HG02938 (cell line): Measurements from ENCODE around the gene RBM26.
"Not testable (repeated sequence)": the region's sequence is repeated elsewhere in the genome, so short reads cannot be mapped to it uniquely, and the experiment has no call there.

Experiments used
- ATAC-seq: cut with Tn5 transposase; IDR thresholded peaks from one replicate; pipeline ENCODE4 v1.9.1; 2021; ENCODE audit warnings: mild to moderate bottlenecking, moderate library complexity; ENCODE audit not compliant: unreplicated experiment

Gene RBM26

DNA sequence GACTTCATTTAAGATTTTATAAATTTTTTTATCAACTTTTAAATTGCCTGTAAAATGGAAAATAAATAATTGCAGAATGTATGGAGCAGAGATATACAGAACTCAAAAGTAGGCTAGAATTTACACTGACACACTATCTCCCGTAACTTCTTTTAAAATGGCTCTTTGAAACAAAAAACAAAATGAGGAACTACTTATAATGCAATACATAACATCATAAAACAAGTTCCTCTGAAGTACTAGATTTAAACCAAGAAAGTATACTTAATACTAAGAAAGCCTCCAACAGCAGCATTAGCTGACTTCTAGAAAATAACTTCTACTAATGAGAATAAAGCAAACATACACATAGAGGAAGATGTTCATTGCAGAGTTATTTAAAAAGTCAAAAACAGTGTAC, 17.0 kb downstream of the RBM26 start:
- no peak for ATAC-seq

DNA sequence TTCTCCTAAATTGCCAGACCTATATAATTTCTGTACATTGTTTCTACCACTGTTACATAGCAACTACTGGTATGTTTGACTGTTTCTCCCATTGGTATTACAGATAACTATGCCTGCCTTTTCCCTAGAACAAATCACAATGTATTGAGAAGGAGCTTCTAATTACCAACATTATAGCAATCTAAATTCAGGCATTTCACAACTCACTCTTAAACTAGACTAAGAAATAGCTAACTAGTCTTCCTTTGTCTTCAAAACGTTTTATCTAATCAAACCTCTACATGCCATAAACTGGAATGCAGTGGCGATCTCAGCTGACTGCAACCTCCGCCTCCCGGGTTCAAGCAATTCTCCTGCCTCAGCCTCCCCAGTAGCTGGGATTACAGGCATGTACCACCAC, 18.2 kb downstream of the RBM26 start:
- ATAC-seq: no peak

DNA sequence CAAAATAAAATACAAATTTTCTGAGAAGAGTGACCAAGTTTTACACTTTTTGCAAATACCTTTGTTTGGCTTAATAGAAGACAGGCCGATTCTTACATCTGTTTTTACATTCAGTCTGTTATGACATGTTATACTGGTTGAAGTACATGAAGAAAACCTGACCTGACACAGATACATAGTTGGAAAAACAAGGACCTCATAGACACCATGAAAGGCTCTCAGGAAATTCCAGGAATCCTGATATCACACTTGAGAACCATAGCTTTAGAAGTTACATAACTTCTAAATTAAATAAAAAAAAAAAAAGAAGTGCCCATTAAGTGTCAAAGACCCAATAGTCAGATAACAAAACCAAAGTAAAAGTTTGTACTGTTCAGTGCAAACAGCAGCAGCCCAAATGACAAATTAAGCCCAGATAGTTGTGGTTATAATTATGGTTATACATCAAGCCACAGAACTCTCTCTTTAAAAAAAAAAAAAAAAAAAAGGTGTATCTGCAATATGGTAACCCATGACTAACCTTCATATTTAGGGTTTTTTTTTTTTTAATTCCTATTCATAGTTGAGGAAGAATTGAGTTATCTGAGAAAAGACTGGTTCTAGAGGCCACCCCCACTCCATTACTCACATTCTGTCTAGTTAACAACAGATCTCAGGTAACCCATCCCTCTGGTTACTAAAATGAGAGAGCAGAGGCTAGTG, 19.8 kb downstream of the RBM26 start:
- peak; percentile 7 for ATAC-seq

DNA sequence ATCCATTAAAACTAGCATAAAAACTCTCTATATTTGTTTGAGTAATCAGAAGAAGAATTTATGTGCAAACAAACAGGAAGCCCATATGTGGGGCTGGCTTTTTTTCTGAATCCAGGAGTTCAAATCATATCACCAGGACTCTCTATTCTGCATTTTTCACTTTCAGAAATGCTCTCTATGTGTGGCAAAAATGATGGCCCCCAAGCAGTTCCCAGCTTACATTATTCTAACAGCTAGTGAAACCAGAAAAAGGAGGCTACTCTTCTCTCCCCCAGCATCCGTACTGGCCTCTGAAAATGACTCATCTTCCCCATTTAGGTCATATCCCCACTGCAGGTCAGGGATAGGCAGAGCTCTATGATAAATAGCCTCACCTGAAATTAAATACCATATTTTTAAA, 20.4 kb downstream of the RBM26 start:
- ATAC-seq: peak; percentile 97

DNA sequence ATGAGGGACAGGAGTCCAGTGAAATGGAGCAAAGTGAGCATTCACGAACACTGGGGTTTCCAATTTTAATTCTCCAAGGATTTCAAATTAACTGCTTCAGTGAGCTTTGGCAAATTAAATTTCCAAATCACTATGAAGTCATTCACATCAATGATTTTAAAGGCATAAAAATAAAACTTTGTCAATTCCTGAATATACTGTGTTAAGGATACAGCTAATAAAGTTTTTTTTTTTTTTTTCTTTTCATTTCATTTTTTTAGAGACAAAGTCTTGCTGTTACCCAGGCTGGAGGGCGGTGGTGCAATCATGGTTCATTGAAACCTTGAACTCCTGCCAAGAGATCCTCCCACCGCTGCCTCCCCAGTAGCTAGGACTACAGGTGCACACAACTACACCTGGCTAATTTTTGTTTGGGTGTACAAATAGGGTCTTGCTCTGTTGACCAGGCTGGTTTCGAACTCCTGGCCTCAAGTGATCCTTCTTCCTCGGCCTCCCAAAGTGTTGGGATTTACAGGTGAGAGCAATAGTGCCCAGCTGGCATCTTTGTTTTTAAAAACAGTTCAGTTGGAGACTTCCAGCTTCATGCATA, 21.9 kb downstream of the RBM26 start:
- no peak for ATAC-seq

DNA sequence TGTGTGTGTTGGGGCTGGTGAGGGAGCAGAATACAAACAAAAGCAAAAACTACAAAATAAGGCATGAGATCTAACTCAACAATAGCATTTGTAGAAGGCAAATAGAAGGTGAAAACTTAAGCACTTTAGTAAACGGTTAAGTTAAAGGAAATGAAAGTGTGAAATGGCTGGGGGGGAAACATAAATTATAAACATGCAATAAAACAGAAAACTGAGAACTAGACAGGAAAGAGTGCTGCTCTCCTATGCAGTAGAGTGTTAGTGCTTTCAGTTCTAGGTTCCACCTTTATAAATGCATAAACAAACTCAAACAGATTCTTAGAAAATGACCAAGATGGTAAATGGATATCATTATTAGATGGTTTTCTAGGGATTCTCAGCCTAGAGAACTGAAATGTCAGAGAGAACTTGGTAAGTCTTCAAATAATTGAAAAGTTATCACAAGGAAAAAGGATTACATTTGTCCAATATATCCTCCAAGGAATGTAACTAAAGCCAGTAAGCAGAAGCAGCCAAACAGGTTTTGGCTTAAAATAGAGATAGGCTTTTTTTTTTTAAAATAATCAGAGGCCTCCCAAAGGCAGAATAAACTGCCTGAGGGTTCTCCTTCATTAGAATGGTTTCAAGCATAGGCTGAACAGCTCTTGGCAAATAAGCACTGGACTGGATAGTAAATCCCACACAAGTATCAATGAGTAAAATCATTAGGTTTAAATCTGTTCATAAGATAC, 23.3 kb downstream of the RBM26 start:
- peak; percentile 41 for ATAC-seq

DNA sequence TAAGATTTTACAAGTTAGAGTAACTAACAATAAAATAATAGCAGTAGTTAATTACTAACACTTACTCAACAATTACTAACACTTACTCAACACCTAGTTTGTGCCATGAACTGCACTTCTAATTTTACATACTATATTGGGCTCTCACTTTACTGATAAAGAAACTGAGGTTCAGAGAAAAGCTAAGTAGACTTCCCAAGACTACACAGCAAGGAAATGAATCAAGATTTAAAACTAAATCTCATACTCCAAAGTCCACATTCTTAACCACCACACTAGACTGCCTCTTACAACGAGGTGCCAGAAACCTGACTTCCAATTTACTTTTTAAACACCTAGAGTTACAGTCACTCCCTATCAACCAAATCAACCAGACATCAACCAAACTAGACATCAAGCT, 25.1 kb downstream of the RBM26 start:
- ATAC-seq: no peak

DNA sequence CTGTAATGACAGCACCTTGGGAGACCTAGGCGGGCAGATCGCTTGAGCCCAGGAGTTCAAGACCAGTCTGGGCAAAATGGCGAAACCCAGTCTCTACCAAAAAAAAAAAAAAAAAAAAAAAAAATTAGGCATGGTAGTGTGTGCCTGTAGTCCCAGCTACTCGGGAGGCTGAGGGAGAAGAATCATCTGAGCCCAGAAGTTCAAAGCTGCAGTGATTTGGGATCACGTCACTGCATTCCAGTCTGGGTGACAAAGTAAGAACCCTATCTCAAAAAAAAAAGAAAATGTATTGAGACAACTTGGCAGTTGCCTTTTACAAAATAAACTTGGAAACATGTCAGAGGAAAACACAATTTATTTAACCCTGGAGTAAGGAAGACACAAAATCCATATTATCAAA, 26.8 kb downstream of the RBM26 start:
- ATAC-seq: no peak

DNA sequence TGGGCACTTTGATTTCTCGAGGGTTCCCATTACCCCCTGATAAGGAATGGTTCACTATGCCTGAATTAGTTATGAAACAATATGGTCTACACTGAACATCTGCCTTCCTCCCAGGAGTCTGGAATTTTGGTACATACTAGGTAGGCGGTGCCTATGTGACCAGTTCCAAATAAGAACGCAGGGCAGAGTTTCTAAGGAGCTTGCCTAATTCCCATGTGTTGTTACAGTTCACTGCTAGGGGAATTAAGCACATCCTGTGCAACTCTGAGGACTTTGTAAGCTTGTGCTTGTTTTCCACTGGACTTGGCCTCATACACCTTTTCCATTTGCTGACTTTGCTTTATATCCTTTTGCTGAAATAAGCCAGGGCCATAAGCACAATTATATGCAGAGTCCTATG, 29.2 kb downstream of the RBM26 start:
- no peak for ATAC-seq

DNA sequence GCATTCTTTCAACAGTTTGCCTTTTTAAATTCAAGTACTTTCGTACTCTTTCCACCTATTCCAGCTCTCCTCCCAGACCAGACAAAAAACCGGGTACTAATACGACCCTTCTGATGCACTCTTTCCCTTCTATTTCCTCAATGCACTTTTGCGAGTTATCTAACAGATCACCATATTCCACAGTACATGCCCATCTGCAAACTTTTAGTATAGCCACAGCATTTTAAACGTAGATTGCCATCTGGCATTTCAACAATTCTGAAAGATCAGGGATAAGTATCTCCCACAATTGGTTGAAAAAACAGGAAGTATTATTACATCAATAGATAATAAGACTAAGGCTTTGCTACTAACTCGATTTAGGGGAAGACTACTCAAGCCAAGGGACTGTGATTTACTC, 31.5 kb downstream of the RBM26 start:
- ATAC-seq: no peak

DNA sequence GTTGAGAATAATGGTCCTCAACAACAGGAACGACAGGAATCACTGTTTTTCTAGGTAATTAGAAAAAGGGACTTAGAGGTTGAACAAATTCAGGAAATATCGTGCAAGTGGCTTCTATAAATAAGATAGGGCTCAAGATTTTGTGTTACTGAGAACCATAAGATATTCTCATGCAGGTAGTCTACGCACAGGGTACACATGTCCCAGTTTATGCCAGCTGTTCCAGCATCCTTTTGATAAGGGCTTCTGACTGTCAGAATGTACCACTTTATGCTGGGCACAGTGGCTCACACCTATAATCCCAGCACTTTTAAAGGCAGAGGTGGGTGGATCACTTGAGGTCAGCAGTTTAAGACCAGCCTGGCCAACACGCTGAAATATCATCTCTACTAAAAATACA, 32.1 kb downstream of the RBM26 start:
- no peak for ATAC-seq

DNA sequence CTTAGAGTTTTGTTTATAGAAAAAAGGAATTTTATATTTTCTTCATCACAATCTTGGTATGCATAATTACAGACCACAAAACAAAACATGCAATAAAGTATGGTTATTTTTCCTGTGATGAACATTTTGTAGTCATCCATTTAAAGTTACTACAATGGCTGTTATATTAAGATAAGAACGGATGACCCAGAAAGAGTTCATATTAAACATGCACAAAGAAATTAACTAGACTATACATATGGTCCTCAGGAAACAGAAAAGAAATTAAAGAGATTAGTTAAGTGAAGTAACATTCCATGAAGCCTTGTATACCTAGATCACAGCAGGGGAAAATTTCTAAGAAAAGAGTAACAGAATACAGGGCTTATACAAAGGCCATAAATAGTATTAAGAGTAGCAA, 36.8 kb downstream of the RBM26 start:
- no peak for ATAC-seq

DNA sequence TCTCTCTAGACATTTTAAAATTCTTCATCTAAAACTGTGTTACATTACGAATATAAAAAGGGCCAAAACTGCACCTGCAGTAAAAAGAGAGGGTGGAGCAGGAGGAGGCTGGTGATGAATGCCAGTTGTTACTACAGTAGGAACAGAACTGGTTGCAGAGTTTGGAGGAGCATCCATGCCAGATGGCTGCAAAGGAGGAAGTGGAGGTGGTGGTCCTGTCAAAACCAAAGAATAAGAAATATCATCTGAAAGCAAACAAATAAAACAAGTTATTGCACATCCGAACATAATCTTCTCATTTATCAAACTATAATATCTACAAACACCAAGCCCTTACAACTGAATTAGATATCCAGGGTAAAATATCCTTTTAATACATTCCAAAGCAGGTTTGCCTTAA, 40.1 kb downstream of the RBM26 start:
- ATAC-seq: no peak

DNA sequence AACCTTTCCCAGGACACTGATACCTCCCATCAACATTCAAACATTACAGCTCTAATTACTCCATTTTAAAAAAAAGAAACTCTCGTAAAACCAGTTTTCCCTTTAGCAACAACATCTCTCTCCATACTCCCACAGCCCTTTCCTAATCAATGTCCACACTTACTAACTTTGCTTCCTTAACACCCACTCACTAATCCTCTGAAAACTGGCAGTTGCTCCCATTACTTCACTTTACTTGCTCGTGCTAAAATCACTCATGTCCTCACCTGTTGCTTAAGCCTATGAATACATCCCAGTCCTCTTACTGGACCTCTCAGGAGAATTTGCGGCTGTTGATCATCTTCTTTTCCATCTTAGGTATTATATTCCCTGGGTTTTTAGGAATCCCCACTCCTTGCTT, 44.8 kb downstream of the RBM26 start:
- ATAC-seq: no peak

DNA sequence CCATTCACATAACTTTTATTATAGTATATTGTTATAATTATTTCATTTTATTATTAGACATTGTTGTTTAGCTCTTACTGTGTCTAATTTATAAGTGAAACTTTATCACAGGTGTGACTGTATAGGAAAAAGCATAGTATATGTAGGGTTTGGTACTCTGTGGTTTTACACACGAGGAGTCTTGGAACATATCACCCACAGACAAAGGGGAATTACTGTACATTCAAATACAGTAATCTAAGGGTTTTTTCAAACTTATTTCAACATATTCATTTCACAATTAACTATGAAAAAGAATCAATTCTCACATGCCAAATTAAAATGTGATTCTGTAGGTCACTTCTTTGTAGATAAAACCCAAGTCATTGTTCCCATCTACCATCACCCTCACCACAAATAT, 46.0 kb downstream of the RBM26 start:
- ATAC-seq: no peak

DNA sequence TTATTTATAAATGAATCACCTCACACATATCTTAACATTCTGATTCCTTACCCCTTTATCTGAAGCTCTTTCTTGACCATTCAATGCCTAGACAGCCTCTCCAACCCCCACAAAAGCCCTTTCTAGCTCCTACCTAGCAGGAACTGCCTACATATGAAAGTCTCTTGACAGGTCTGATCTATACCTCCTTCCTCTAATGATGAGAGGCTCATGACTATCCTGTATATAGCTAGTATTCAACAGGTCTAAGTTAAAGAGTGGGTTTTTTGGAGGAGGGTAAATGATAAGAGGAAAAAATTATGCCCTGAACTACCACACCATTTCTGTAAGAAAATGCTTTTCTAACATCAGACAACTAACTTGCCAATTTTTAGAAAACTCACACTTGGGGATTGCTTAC, 47.0 kb downstream of the RBM26 start:
- no peak for ATAC-seq

DNA sequence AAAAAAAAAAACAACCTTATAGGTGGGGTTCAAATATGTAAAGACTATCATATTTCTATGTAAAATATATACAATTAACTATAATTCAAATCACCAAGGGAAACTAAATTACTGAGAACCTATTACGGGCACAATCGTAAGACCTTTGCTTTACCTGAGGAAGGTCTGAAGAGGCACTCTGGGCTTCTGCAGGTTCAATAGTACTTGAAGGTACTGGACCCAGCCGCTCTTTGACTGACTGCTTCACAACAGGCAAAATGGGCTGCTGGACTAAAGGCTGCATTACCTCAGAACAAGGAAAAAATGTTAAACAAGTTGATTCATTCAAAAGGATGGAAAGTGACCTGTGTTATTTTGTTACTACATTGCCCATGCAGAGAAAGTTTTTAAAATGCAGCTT, 51.8 kb downstream of the RBM26 start:
- no peak for ATAC-seq

DNA sequence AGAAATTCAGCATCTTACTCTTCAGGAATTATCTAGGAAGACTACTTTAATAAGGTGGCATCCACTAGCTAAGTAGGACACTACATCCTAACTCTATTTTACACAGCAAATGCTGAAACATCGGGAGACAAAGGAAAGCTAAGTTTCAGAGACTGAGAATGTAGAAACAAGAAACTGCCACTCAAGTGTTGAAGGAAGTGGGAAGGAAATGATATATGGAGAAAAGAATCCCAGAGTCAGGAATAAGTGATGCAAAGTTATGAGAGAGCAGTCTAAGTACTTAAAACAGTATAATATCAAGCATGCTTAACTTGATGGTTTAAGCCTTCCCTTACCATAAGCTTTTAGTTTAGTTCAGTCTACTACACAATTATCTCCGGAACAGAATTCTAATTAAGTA, 52.4 kb downstream of the RBM26 start:
- ATAC-seq: no peak

DNA sequence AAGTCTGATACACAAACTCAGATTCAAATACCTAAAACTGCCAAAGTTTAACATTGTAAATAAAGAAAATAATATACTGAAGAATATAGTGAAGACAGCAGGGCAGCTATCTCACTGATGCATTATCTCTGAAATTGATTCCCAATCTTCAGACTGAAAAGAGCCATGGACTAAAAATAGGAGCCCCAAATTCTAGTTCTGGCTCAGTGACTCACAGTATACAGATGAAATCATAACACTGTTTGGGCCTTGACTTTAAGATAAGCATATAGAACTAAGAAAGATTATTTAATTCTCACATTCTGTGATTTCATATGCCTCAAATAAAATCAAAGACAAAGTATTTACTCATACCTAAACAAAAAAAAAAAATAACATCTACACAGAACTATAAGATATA, 53.9 kb downstream of the RBM26 start:
- ATAC-seq: no peak

DNA sequence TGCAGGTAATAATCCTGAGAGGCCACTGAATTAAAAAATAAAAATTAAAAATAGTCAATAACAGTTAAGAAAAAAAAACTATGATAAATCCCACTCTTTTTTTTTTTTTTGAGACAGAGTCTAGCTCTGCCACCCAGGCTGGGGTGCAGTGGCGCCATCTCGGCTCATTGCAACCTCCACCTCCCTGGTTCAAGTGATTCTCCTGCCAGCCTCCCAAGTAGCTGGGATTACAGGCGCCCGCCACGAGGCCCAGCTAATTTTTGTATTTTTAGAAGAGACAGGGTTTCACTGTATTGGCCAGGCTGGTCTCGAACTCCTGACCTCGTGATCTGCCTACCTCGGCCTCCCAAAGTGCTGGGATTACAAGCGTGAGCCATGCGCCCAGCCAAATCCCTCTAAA, 56.4 kb downstream of the RBM26 start:
- not testable (repeated sequence) for ATAC-seq

DNA sequence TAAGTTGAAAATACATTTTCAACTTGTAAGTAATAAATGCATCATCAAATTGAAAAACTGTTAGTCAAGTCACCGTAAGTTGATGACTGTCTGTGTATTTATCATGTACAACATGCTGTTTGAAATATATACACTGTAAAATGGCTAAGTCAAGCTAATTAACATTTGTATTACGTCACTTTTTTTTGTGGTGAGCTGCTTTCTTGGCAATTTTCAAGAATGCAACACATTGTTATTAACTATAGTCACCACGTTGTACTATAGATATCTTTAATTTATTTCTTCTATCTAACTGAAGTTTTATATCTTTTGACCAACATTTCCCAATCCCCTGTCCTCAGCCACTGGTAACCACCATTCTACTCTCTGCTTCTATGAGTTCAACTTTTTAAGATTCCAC, 57.0 kb downstream of the RBM26 start:
- ATAC-seq: no peak

DNA sequence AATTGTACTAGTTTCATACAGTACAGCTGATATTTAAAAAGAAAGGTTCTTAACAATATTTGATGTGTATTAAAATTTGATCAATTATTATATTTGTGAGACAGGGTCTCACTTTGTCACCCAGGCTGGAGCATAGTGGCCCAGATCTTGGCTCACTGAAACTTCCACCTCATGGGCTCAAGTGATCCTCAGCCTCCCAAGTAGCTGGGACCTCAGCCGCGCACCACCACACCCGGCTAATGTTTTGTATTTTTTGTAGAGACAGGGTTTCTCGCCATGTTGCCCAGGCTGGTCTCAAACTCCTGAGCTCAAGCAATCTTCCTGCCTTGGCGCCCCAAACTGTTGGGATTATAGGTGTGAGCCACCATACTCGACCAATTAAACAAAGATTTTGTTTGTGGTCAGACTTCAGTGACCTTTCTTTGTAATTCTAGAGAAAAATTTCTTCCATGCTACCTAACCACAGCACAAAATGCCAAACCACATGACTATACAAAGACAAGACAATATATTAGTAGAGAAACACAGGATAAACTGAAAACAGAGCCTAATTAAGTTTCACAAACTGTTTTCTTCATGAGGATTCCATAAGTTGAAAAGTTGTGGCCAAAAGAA, 59.6 kb downstream of the RBM26 start:
- ATAC-seq: no peak
